ENCODE results near the gene CENPM. TPM values are rescaled to one million over a fixed set of nuclear protein-coding genes. Genes with fewer than 3 reads are reported as not detected.

The CENPM gene
- total and polyA plus RNA-seq, 2 experiments from 2014 or later, result 6.7 to 14.9 TPM

DNA sequence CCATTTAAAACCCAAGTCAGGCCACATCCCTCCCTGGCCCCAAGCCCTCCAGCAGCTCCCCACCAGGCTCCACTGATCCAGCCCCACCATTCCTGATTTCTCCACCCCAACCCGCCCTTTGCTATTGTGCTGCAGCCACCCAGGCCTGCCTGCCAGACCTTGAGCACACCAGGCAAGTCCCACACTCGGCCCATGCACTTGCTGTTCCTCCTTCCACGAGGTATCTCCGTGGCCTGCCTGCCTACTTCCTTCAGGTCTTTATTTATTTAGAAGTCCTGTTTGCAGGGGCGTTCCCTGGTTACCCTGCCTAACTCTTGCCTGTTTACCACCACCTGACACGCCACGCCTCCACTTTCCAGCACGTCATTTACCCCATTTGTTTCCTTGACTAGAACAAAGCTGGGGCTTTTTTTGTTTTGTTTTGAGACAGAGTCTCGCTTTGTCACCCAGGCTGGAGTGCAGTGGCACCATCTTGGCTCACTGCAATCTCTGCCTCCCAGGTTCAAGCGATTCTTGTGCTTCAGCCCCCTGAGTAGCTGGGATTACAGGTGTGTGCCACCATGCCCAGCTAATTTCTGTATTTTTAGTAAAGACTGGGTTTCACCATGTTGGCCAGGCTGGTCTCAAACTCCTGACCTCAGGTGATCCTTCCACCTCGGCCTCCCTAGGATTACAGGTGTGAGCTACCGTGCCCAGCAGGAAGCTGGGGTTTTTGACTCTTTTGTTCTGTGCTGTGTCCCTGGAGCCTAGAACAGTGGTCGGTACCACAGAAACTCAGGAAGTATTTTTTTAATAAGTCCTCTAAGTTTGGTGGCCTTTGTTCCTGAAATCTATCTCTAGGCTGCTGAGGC lies 6.7 kb downstream of the CENPM start:
- Histone ChIP-seq H3K27ac (peak overlapping the region; percentile 75), H2AFZ (no peak overlapping the region), H3K27me3 (no peaks in the 10 kb centered on the region), H4K20me1 (ENCODE audit: insufficient read depth, poor library complexity, severe bottlenecking) (no peaks in the 10 kb centered on the region), H3K4me3 (no peak overlapping the region), H3K36me3 (replicated peaks; ENCODE audit: insufficient read depth, low read depth) (no peaks in the 10 kb centered on the region), H3K9me2 (replicated peaks; ENCODE audit: insufficient read depth) (no peaks in the 10 kb centered on the region), H3K4me2 (no peak overlapping the region), H3K4me1 (ENCODE audit: insufficient read depth) (no peaks in the 10 kb centered on the region), H3K9me3 (ENCODE audit: low read depth) (no peaks in the 10 kb centered on the region), H3K79me2 (peaks cover 2% of the 10 kb centered on the region)
- TF ChIP-seq EZH2 (IDR thresholded peaks at IDR 0.05; ENCODE audit: borderline replicate concordance), result no peak
- TF ChIP-seq, protein P1, sequence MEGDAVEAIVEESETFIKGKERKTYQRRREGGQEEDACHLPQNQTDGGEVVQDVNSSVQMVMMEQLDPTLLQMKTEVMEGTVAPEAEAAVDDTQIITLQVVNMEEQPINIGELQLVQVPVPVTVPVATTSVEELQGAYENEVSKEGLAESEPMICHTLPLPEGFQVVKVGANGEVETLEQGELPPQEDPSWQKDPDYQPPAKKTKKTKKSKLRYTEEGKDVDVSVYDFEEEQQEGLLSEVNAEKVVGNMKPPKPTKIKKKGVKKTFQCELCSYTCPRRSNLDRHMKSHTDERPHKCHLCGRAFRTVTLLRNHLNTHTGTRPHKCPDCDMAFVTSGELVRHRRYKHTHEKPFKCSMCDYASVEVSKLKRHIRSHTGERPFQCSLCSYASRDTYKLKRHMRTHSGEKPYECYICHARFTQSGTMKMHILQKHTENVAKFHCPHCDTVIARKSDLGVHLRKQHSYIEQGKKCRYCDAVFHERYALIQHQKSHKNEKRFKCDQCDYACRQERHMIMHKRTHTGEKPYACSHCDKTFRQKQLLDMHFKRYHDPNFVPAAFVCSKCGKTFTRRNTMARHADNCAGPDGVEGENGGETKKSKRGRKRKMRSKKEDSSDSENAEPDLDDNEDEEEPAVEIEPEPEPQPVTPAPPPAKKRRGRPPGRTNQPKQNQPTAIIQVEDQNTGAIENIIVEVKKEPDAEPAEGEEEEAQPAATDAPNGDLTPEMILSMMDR (IDR thresholded peaks at IDR 0.05; ENCODE audit: poor library complexity), result no peak
- no peak for TF ChIP-seq EZH2phosphoT487 (IDR thresholded peaks at IDR 0.05; ENCODE audit: low read depth, severe bottlenecking, unreplicated experiment)
- no peak for DNase-seq (ENCODE audit: low spot score)
- WGBS (ENCODE audit: low lambda C conversion rate, missing lambda C conversion rate), result 79% methylated on average over 12 of the region's 13 CpGs

DNA sequence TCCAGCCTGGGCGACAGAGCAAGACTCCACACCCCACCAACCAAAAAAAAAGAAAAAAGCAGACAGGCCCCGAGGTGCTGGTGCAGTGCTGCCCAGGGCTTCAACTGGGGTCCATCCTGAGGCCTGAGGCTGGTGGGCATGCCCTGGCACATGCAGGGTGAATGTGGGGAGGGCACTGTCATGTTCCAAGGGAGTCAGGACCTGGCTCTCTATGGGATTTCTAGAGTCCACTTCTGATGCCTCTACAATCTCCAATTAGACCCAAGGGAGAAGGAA lies 10.1 kb downstream of the CENPM start:
- Histone ChIP-seq H4K20me1 (ENCODE audit: insufficient read depth, poor library complexity, severe bottlenecking) (no peaks in the 10 kb centered on the region), H2AFZ (no peak overlapping the region), H3K4me1 (ENCODE audit: insufficient read depth) (no peaks in the 10 kb centered on the region), H3K36me3 (replicated peaks; ENCODE audit: insufficient read depth, low read depth) (no peaks in the 10 kb centered on the region), H3K9me2 (replicated peaks; ENCODE audit: insufficient read depth) (no peaks in the 10 kb centered on the region), H3K9me3 (ENCODE audit: low read depth) (no peaks in the 10 kb centered on the region), H3K27me3 (no peaks in the 10 kb centered on the region), H3K79me2 (no peaks in the 10 kb centered on the region), H3K4me3 (no peak overlapping the region), H3K27ac (no peak overlapping the region), H3K4me2 (no peak overlapping the region)
- no peak for DNase-seq (ENCODE audit: low spot score)
- TF ChIP-seq, protein P1 (IDR thresholded peaks at IDR 0.05; ENCODE audit: poor library complexity), result no peak
- no peak for TF ChIP-seq EZH2phosphoT487 (IDR thresholded peaks at IDR 0.05; ENCODE audit: low read depth, severe bottlenecking, unreplicated experiment)
- no peak for TF ChIP-seq EZH2 (IDR thresholded peaks at IDR 0.05; ENCODE audit: borderline replicate concordance)
- WGBS (ENCODE audit: low lambda C conversion rate, missing lambda C conversion rate), result 100% methylated on average over 2 of the region's 2 CpGs

DNA sequence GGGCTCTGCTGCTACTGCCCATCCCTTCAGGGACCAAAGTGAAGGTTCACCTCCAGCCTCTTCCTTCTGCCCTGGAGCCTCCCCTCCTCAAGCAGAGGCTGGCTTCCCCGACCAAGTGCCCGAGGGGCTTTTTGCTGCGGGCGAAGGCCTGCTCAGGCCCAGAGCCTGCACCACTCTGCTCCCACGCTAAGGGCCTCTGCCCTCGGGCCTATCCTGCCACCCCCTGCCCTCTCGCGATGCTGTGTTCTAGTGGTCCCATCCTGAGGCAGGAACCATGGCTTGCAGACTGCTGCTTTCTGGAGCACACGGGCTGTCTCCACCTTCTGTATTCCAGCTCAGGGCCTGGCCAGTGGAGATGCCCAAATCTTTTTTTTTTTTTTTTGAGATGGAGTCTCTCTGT lies 11.4 kb downstream of the CENPM start:
- H3K36me3 ChIP-seq (replicated peaks; ENCODE audit: insufficient read depth, low read depth), result no peaks in the 10 kb centered on the region
- no peaks in the 10 kb centered on the region for H3K79me2 ChIP-seq
- H3K9me3 ChIP-seq (ENCODE audit: low read depth), result no peaks in the 10 kb centered on the region
- DNase-seq (ENCODE audit: low spot score), result no peak
- no peaks in the 10 kb centered on the region for H3K27me3 ChIP-seq
- H3K4me3 ChIP-seq, result no peak overlapping the region
- H3K4me1 ChIP-seq (ENCODE audit: insufficient read depth), result no peaks in the 10 kb centered on the region
- no peaks in the 10 kb centered on the region for H3K9me2 ChIP-seq (replicated peaks; ENCODE audit: insufficient read depth)
- H3K4me2 ChIP-seq, result no peak overlapping the region
- H4K20me1 ChIP-seq (ENCODE audit: insufficient read depth, poor library complexity, severe bottlenecking), result no peaks in the 10 kb centered on the region
- WGBS (ENCODE audit: low lambda C conversion rate, missing lambda C conversion rate), result 96% methylated on average over 9 of the region's 9 CpGs
- H2AFZ ChIP-seq, result no peak overlapping the region
- no peak for TF ChIP-seq EZH2phosphoT487 (IDR thresholded peaks at IDR 0.05; ENCODE audit: low read depth, severe bottlenecking, unreplicated experiment)
- TF ChIP-seq, protein P1 (IDR thresholded peaks at IDR 0.05; ENCODE audit: poor library complexity), result no peak
- H3K27ac ChIP-seq, result no peak overlapping the region
